GM20431 (cell line): Measurements from ENCODE around the gene FRS2.
"Not testable (repeated sequence)": the region's sequence is repeated elsewhere in the genome, so short reads cannot be mapped to it uniquely, and the experiment has no call there.

Source experiments
- in situ Hi-C: fragments of 300-500 bp; cut with MseI, MboI; formaldehyde crosslinking; loops from one replicate; pipeline ENCODE4 v1.15.0; 2020; ENCODE audit warnings: low sequenced_read_pairs; ENCODE audit not compliant: unreplicated experiment

The FRS2 gene

GRCh38 chr12:69470189-69471075 lies at the start of gene FRS2:
Gene FRS2 (plus strand): TSS chr12:69470388. CDS start chr12:69569031, 98,643 bp downstream.
- in situ Hi-C loops = no loop called here

GRCh38 chr12:69421548-69421947 lies 48.6 kb upstream of the FRS2 start:
- in situ Hi-C loops = no loop called here

- in situ Hi-C loops = no loop called here
These were observed 46.9 kb upstream of the FRS2 start for GRCh38 chr12:69423037-69423905.

DNA sequence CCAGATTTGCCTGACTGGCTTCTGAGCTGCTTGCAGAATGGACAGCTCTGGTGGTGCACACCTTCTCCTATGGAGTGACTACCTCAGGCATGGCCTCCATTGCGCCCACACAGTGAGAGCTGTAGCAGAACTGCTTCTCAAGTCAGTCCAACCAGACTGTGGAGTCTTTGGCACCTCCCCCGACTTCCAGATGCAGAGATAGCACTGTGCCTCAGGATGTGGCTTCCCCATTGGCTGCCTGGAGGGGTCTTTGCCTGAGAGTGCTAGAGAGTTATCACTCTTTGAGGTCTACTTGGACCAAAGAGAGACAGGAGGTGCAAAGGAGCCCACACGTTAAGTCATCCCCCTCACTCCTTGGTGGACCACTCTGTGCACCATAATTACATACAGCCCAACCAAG lies 44.8 kb upstream of the FRS2 start:
- in situ Hi-C loops = no loop called here

GRCh38 chr12:69428351-69429073 lies 41.7 kb upstream of the FRS2 start:
- in situ Hi-C loops = no loop called here

- in situ Hi-C loops = no loop called here
These were observed 39.1 kb upstream of the FRS2 start for GRCh38 chr12:69430942-69431590.

DNA sequence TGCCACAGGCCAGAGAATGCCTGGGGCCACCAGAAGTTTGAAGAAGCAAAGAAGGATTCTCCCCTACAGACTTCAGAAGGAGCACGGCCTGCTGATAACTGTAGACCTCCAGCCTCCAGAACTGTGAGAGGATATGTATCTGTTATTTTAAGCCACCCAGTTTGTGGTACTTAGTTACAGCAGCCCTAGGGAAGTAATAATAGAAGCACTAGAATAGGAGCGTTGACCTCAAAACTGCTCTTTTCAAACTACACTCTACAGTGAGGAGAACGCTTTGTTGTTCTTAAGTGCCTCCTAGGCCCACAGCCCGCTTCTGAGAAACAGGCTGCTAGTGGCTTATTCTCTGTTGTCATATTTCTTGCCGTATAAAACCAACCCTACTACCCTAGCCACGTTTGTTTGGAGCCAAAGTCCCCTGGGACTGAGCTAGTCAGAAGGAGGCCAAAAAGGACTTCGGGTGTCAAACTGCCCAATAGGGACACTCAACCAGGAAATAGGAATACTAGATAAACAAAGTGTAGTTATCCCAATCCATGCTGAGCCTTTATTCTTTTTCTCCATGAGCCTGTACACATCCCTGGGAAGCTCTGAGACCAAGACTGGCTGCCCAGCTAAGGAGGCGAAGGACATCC lies 38.5 kb upstream of the FRS2 start:
- in situ Hi-C loops = no loop called here

GRCh38 chr12:69433653-69434052 lies 36.5 kb upstream of the FRS2 start:
- in situ Hi-C loops = no loop called here

GRCh38 chr12:69435644-69436043 lies 34.5 kb upstream of the FRS2 start:
- in situ Hi-C loops = no loop called here

DNA sequence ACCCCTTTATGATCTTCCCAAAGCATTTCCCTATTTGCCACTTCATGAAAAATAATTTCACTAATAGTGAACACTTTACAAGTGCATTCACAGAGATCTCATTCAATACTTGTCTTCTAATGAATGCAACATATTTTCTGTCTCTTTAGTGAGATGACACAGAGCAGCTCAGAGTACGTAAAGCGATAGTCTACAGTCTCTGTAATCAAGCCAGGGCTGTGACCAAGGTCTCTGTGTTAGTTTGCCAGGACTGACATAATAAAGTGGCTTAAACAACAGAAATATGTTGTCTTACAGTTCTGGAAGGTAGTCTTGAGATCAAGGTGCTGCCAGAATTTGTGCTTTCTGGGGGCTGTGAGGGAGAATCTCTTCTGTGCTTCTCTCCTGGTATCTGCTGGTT lies 33.1 kb upstream of the FRS2 start:
- in situ Hi-C loops = no loop called here

DNA sequence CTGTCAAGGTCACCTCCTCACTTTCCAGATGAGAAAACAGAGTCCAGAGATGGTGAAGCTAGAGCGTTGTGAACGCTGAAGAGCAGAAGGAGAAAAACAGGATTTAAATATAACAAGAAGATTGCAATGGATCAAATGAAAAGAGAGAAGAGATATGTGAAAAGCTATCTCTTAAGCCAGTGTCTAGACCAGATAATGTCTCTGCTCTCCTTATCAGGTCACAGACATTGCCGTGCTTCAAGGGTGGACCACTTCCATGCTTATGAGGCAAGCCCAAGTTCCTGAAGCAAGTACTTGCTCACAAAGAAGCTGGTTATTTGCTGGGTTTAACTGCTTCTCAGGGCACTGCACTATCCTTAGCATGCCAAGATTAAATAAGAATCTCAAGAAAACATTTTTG lies 31.6 kb upstream of the FRS2 start:
- in situ Hi-C loops = no loop called here

- in situ Hi-C loops = no loop called here
These were observed 30.2 kb upstream of the FRS2 start for GRCh38 chr12:69440016-69440415.

DNA sequence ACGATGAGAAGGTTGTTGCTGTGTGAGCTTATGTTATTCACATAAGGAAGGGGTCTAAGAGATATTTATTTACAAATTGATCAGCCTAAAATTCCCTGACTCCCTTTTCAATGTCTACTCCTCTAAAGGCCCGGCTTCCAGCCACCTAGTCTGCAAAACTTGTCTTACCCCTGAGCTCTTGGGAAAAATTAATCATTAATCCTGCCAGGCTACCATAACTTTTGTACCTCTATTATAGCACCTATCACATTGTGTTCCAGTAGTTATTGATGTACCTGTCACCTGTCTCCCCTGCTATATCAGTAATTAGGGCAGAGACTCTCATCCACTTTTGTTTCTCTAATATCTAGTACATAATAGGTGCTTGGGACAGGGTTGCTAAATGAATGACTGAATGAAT lies 29.3 kb upstream of the FRS2 start:
- in situ Hi-C loops = no loop called here

DNA sequence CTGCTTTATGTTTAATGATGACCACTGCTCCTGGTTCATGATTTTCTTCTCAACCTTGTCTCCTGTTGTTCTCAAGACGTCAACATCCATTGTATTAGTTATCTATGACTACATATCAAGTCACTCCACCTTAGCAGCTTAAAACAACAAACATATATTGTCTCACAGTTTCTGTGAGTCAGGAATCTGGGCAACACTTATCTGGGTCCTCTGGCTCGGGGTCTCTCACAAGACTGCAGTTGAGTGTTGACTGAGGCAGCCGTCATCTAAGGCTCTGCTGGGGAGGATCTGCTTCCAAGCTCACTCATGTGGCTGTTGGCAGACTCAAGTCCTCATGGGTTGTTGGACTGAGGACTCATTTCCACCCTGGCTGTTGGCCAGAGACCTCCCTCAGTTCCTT lies 27.3 kb upstream of the FRS2 start:
- in situ Hi-C loops = no loop called here

DNA sequence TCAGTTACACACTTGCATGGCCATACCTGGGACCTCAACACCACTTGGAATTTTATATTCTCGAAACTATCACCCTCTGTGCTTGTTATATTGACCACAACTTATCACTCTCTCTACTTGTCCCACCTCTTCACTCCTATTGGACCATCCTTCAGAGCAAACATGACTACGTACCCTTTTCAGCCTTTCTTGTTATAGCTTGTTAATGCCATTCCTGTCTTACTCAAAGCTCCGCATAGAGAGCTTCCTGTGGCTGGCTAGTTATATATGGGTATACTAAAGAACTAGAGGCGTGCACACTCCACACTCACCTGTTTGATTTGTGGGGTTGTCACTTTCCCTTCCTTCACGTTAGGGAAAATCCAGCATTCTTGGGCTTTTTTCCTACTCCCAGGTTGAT lies 26.3 kb upstream of the FRS2 start:
- in situ Hi-C loops = no loop called here

- in situ Hi-C loops = no loop called here
These were observed 22.3 kb upstream of the FRS2 start for GRCh38 chr12:69447892-69448291.

DNA sequence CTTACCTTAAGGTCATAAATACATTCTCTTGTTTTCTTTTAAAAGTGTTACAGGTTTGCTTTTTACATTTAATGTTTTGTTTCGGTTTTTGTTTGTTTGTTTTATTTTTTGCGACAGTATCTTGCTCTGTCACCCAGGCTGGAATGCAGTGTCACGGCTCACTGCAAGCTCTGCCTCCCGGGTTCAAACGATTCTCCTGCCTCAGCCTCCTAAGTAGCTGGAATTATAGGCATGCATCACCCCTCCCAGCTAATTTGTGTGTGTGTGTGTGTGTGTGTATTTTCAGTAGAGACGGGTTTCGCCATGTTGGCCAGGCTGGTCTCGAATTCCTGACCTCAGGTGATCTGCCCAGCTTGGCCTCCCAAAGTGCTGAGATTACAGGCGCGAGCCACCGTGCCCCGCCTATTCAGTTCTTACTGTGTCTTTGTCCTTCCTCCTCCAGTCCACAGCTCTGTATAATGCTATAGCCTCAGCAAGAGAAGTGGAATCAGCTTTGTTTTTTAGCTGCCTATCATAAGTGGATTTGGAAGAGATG lies 17.5 kb upstream of the FRS2 start:
- in situ Hi-C loops = not testable (repeated sequence)

DNA sequence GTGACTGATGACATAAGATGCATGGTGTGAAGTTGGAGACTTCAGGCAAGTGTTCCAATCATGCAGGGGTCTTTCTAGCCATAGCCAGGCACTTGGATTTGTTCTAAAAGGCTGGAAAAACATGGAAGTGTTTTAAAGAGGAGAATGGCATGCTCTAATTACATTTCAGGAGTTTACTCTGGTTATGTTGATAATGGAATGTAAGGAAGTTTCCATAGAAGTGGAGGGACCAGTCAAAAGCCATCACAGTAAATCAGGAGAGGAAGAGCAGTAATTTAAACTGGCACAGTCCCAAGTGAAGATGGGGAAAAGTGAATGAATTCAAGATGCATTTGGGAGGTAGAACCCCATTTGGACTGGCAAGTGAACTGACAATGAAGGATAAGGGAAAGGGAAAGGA lies 13.9 kb upstream of the FRS2 start:
- in situ Hi-C loops = no loop called here

- in situ Hi-C loops = no loop called here
These were observed 12.8 kb upstream of the FRS2 start for GRCh38 chr12:69457433-69457832.
